GM12892 (cell line): Measurements from ENCODE around the gene MAP3K21.

Experiments
- POLR2A ChIP-seq: IDR thresholded peaks from 2 replicates; pipeline ENCODE4 v1.6.1; 2011; ENCODE audit warnings: low read depth, low read length, control low read depth
- POLR2AphosphoS5 ChIP-seq: IDR thresholded peaks from 2 replicates; pipeline ENCODE4 v1.6.1; 2011; ENCODE audit warnings: low read depth, low read length, control low read depth

GRCh38 chr1:233313434-233314155, 13.9 kb upstream of the MAP3K21 start:
- TF ChIP-seq POLR2AphosphoS5: no peak
- no peak for TF ChIP-seq POLR2A
